Esophagus muscularis mucosa (tissue), 4 donors: ENCODE data around the gene DSCAML1. TPM values are rescaled to one million over a fixed set of nuclear protein-coding genes. Genes with fewer than 3 reads are reported as not detected.

Source experiments
- DNase-seq: peaks from one replicate; pipeline ENCODE4 v3.0.0-alpha.2; 2017; ENCODE audit errors: extremely low spot score
- H3K27ac ChIP-seq, 4 donors: fragments of 200-600 bp; sonication (generic); replicated peaks in 1 of 4; 1 replicate in 3 of 4; 2 replicates in 1 of 4; pipeline ENCODE4 v1.5.1; 2016 to 2019; ENCODE audit warnings: mild to moderate bottlenecking in 1 of 4
- H3K27me3 ChIP-seq, 4 donors: fragments of 200-600 bp; sonication (generic); one replicate each; pipeline versions ENCODE4 v1.5.1 to v1.6.0; 2016 to 2019
- H3K36me3 ChIP-seq, 4 donors: fragments of 200-600 bp; sonication (generic); one replicate each; pipeline ENCODE4 v1.5.1; 2016 to 2019
- H3K4me1 ChIP-seq, 4 donors: fragments of 200-600 bp; sonication (generic); one replicate each; pipeline ENCODE4 v1.5.1; 2016 to 2019
- H3K4me3 ChIP-seq, 4 donors: fragments of 200-600 bp; sonication (generic); 1 replicate in 2 of 4; 2 replicates in 2 of 4; pipeline ENCODE4 v1.5.1; 2016 to 2019; ENCODE audit warnings: mild to moderate bottlenecking in 4 of 4, moderate library complexity in 1 of 4
- H3K9me3 ChIP-seq, 4 donors: fragments of 200-600 bp; sonication (generic); 1 replicate in 3 of 4; 2 replicates in 1 of 4; pipeline ENCODE4 v1.5.1; 2016 to 2019
- CTCF ChIP-seq, 3 experiments: fragments of 200-600 bp in 2 of 3; fragments of 450-650 bp in 1 of 3; sonication (generic) in 2 of 3; IDR thresholded peaks; one replicate each; pipeline ENCODE4 v1.5.1; 2017 to 2019; ENCODE audit warnings: antibody characterized with exemption in 3 of 3, mild to moderate bottlenecking in 2 of 3, moderate library complexity in 1 of 3
- EP300 ChIP-seq: sonication (generic); formaldehyde crosslinking; IDR thresholded peaks from one replicate; pipeline ENCODE4 v1.6.1; 2017; ENCODE audit warnings: antibody characterized with exemption
- POLR2A ChIP-seq: fragments of 450-650 bp; IDR thresholded peaks from one replicate; pipeline ENCODE4 v1.6.1; 2017; ENCODE audit warnings: antibody characterized with exemption, moderate library complexity, mild to moderate bottlenecking, low read depth
- POLR2AphosphoS5 ChIP-seq, 2 donors: sonication (generic); formaldehyde crosslinking; IDR thresholded peaks; one replicate each; pipeline ENCODE4 v1.6.1; 2017; ENCODE audit warnings: antibody characterized with exemption in 2 of 2
- WGBS: methylation state at CpG from one replicate; pipeline ENCODE4 v1.1.5; 2018; 5-methylcytosine and 5-hydroxymethylcytosine counted together
- intact Hi-C: fragments of 100-400 bp; cut with DNase I; formaldehyde crosslinking; loops from one replicate; pipeline ENCODE4 v1.15.1; 2023
- total RNA-seq, 4 donors: library from RNA; depleted of rRNA; stranded (reverse); fragments of >200 nt; gene quantifications; one replicate each; pipeline versions ENCODE4 v1.1.0 to v1.2.1, GENCODE V29; 2016

The DSCAML1 gene
- total RNA-seq, 4 donors from 2014 or later = 0.50 to 5.8 (median 1.2) TPM

GRCh38 chr11:117443266-117444186 lies 353.5 kb downstream of the DSCAML1 start:
- Histone ChIP-seq H3K27me3 (peaks cover 0 to 37% (median 4%) of the 10 kb centered on the region in 4 donors), H3K27ac (no peak overlapping the region), H3K36me3 (no peaks in the 10 kb centered on the region), H3K9me3 (no peaks in the 10 kb centered on the region), H3K4me3 (peak overlapping the region in 1 of 4 donors; percentile 8), H3K4me1 (peaks cover 0 to 8% (median 5%) of the 10 kb centered on the region in 4 donors)
- WGBS = 66% methylated on average over 16 of the region's 38 CpGs
- TF ChIP-seq EP300 = no peak
- TF ChIP-seq CTCF (IDR thresholded peaks at IDR 0.05) = peak; percentile 32 to 57 (median 46)
- intact Hi-C loops = loop anchor here (5.0 kb wide), 1 partner anchor 374 kb away; no protein-coding TSS in a partner anchor
- no peak for DNase-seq

GRCh38 chr11:117442869-117443239 lies 354.2 kb downstream of the DSCAML1 start:
- Histone ChIP-seq H3K27ac (no peak overlapping the region), H3K4me1 (peaks cover 0 to 8% (median 5%) of the 10 kb centered on the region in 4 donors), H3K9me3 (no peaks in the 10 kb centered on the region), H3K27me3 (peaks cover 0 to 33% (median 4%) of the 10 kb centered on the region in 4 donors), H3K36me3 (no peaks in the 10 kb centered on the region), H3K4me3 (no peak overlapping the region)
- TF ChIP-seq EP300 = no peak
- no peak for TF ChIP-seq POLR2AphosphoS5 (IDR thresholded peaks at IDR 0.05)
- TF ChIP-seq POLR2A = no peak
- no peak for TF ChIP-seq CTCF (IDR thresholded peaks at IDR 0.05)
- DNase-seq = no peak
- 89% methylated on average over 12 of the region's 12 CpGs for WGBS
- intact Hi-C loops = loop anchor here (5.0 kb wide), 1 partner anchor 374 kb away; no protein-coding TSS in a partner anchor

GRCh38 chr11:117442049-117442868 lies 354.8 kb downstream of the DSCAML1 start:
- no peaks in the 10 kb centered on the region for H3K36me3 ChIP-seq
- intact Hi-C loops = loop anchor here (5.0 kb wide), 1 partner anchor 375 kb away; no protein-coding TSS in a partner anchor

More at GRCh38 chr11:117442049-117442868, 354.8 kb downstream of the DSCAML1 start:
- 92% methylated on average over 16 of the region's 16 CpGs for WGBS
- no peak for DNase-seq
- Histone ChIP-seq H3K4me3 (no peak overlapping the region), H3K27me3 (peaks cover 0 to 39% (median 4%) of the 10 kb centered on the region in 4 donors), H3K4me1 (peaks cover 0 to 8% (median 5%) of the 10 kb centered on the region in 4 donors), H3K9me3 (no peaks in the 10 kb centered on the region), H3K27ac (no peak overlapping the region)
- TF ChIP-seq POLR2A (no peak), EP300 (no peak), CTCF (IDR thresholded peaks at IDR 0.05) (no peak), POLR2AphosphoS5 (IDR thresholded peaks at IDR 0.05) (no peak)
